ENCODE data around the gene SURF4.

- TF ChIP-seq CTCF (IDR thresholded peaks at IDR 0.05) (no peak), POLR2A (IDR thresholded peaks at IDR 0.05) (no peak)
Observed at GRCh38 chr9:133370685-133371084, 5.2 kb downstream of the SURF4 start.
